ENCODE data around the gene POFUT1. TPM values are rescaled to one million over a fixed set of nuclear protein-coding genes. Genes with fewer than 3 reads are reported as not detected.

POFUT1 gene
- total and polyA plus RNA-seq, 9 of the 15 experiments (the other 6 are each of a cell fraction or from before 2014, with no cell fraction given) = 3.5 to 44.7 (median 23.5) TPM

DNA sequence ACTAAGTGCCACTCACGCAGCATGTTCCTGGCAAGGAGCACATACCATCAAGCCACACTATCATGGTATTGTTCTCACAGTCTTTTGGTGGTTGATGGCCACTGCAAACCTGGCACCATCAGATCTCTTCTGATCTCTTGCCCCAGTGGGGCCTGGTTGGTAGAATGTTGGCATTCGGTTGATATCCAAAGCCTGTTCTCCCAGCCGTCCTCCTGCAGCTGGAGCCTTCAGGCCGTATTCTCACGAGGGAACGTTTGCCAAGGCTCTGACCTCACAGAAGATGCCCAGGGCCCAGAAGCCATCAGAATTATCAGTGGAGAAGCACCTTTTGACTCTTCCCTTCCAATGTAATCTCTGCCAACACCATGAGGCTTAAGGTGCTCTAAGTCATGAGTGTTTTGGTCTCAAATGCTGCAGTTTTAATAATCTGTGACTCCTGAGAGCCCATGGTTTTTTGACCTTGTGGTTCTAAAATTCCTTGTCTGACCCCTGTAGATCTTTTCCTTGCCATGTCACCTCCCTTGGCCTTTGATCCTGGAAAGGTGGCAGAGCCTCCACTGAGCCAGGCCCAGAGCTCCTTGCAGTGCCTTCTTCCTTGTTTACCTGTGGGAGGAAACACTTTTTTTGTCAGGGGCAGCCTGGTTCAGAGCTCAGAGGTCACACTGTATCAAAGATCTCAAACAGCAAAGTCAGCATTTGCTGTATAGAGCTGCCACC, 27.8 kb downstream of the POFUT1 start:
- intact Hi-C loops (cut with micrococcal nuclease) (no loop called here), in situ Hi-C loops (cut with MboI) (no loop called here)
- Histone ChIP-seq H3K79me2 (ENCODE audit: control insufficient read depth, insufficient read depth, low read length) (no peaks in the 10 kb centered on the region), H3K9me1 (ENCODE audit: control insufficient read depth, insufficient read depth, low read length) (peaks cover 3% of the 10 kb centered on the region), H3K27ac (ENCODE audit: extremely low read depth, low read depth, low read length) (no peak overlapping the region), H3K36me3 (ENCODE audit: control insufficient read depth, insufficient read depth, low read length) (peaks cover 61% of the 10 kb centered on the region), H3K4me3 (no peak overlapping the region), H2AFZ (ENCODE audit: low read depth, low read length) (no peak overlapping the region), H3K9ac (ENCODE audit: insufficient read depth in 1 of 2, low read depth in 2 of 2, low read length in 2 of 2) (no peak overlapping the region), H3K27me3 (ENCODE audit: control insufficient read depth in 2 of 2, insufficient read depth in 2 of 2, low read length in 2 of 2) (no peaks in the 10 kb centered on the region), H3K4me1 (replicated peaks in 1 of 2; ENCODE audit: control insufficient read depth in 2 of 2, insufficient read depth in 2 of 2, low read length in 2 of 2) (no peaks in the 10 kb centered on the region), H3K9me3 (replicated peaks; ENCODE audit: control insufficient read depth, insufficient read depth, low read depth, low read length) (no peaks in the 10 kb centered on the region), H4K20me1 (replicated peaks; ENCODE audit: control insufficient read depth, insufficient read depth, low read length) (peaks cover 4% of the 10 kb centered on the region; the same call in 1 of the 2 replicates), H3K4me2 (ENCODE audit: insufficient read depth, low read length) (no peak overlapping the region)
- DNase-seq (ENCODE audit: extremely low read depth in 1 of 4, low spot score in 3 of 4) (no peak), FAIRE-seq (no peak), ATAC-seq (no peak)
- POLR2A ChIA-PET = interaction anchor here (0.6 to 1.2 kb wide), 2 partner anchors 11 to 12 kb away, joined by 3 to 6 read pairs; no protein-coding TSS in a partner anchor
- 86% methylated on average over 6 of the region's 6 CpGs for WGBS (ENCODE audit: insufficient coverage, low coverage, missing lambda C conversion rate)
- CTCF ChIA-PET (ENCODE audit: low intra/inter-chr PET ratio) = no interaction called here
- BruUV-seq (replicated peaks) = no TSS peak
- TF ChIP-seq C11orf30 (IDR thresholded peaks at IDR 0.05; ENCODE audit: low read depth) (peak; percentile 73), SLC30A9 (CRISPR knock-in tag; IDR thresholded peaks at IDR 0.05) (no peak), SRSF9 (IDR thresholded peaks at IDR 0.05; ENCODE audit: borderline replicate concordance, low read depth, low read length) (no peak), HDAC8 (tag; IDR thresholded peaks at IDR 0.05) (no peak), RBFOX2 (IDR thresholded peaks at IDR 0.05; ENCODE audit: low read depth, low read length) (no peak), RBM14 (IDR thresholded peaks at IDR 0.05; ENCODE audit: borderline replicate concordance, insufficient read depth, low read depth, low read length) (no peak), ARID2 (IDR thresholded peaks at IDR 0.05) (no peak), MAFF (IDR thresholded peaks at IDR 0.05; ENCODE audit: low read length) (peak; percentile 47), ARID1B (IDR thresholded peaks at IDR 0.05) (no peak), MAFK (IDR thresholded peaks at IDR 0.05; ENCODE audit: low read length) (peak; percentile 31; the same call in 1 of the 2 replicates), ZNF408 (CRISPR knock-in tag; IDR thresholded peaks at IDR 0.05; ENCODE audit: low read depth) (no peak), ZNF165 (CRISPR knock-in tag; IDR thresholded peaks at IDR 0.05; ENCODE audit: borderline replicate concordance) (no peak), KHSRP (IDR thresholded peaks at IDR 0.05) (no peak)
- TF ChIP-seq, protein P1, sequence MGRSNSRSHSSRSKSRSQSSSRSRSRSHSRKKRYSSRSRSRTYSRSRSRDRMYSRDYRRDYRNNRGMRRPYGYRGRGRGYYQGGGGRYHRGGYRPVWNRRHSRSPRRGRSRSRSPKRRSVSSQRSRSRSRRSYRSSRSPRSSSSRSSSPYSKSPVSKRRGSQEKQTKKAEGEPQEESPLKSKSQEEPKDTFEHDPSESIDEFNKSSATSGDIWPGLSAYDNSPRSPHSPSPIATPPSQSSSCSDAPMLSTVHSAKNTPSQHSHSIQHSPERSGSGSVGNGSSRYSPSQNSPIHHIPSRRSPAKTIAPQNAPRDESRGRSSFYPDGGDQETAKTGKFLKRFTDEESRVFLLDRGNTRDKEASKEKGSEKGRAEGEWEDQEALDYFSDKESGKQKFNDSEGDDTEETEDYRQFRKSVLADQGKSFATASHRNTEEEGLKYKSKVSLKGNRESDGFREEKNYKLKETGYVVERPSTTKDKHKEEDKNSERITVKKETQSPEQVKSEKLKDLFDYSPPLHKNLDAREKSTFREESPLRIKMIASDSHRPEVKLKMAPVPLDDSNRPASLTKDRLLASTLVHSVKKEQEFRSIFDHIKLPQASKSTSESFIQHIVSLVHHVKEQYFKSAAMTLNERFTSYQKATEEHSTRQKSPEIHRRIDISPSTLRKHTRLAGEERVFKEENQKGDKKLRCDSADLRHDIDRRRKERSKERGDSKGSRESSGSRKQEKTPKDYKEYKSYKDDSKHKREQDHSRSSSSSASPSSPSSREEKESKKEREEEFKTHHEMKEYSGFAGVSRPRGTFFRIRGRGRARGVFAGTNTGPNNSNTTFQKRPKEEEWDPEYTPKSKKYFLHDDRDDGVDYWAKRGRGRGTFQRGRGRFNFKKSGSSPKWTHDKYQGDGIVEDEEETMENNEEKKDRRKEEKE (IDR thresholded peaks at IDR 0.05; ENCODE audit: borderline replicate concordance in 1 of 2, control insufficient read depth in 1 of 2, low read depth in 2 of 2, low read length in 1 of 2) = no peak
- TF ChIP-seq, protein P2, sequence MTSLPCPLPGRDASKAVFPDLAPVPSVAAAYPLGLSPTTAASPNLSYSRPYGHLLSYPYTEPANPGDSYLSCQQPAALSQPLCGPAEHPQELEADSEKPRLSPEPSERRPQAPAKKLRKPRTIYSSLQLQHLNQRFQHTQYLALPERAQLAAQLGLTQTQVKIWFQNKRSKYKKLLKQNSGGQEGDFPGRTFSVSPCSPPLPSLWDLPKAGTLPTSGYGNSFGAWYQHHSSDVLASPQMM (CRISPR knock-in tag; IDR thresholded peaks at IDR 0.05) = no peak
- TF ChIP-seq, protein P3, sequence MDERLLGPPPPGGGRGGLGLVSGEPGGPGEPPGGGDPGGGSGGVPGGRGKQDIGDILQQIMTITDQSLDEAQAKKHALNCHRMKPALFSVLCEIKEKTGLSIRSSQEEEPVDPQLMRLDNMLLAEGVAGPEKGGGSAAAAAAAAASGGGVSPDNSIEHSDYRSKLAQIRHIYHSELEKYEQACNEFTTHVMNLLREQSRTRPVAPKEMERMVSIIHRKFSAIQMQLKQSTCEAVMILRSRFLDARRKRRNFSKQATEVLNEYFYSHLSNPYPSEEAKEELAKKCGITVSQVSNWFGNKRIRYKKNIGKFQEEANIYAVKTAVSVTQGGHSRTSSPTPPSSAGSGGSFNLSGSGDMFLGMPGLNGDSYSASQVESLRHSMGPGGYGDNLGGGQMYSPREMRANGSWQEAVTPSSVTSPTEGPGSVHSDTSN (CRISPR knock-in tag; IDR thresholded peaks at IDR 0.05; ENCODE audit: low read depth) = no peak
- TF ChIP-seq, protein P3 (tag; conservative IDR thresholded peaks at IDR 0.05; ENCODE audit: low read depth) = no peak

All from K562 (cell line).